B cell (primary cell): ENCODE results near the gene CTDP1.

Experiments used
- CTCF ChIP-seq: fragments of 200-600 bp; IDR thresholded peaks from one replicate; pipeline ENCODE4 v1.8.0; 2022; ENCODE audit warnings: antibody characterized with exemption, mild to moderate bottlenecking
- EZH2 ChIP-seq: IDR thresholded peaks from 2 replicates; pipeline ENCODE4 v1.6.1; 2012; ENCODE audit warnings: borderline replicate concordance, low read depth, mild to moderate bottlenecking, moderate library complexity, low read length; ENCODE audit not compliant: insufficient read depth, poor library complexity, severe bottlenecking

- TF ChIP-seq EZH2 (no peak), CTCF (no peak)
Observed at GRCh38 chr18:79755496-79756142, 76.0 kb downstream of the CTDP1 start.
